AG09309 (cell line): ENCODE results near the gene PTDSS2.

ENCODE experiments used
- DNase-seq: peaks from one replicate; pipeline ENCODE4 v3.0.0-alpha.2; 2010; ENCODE audit warnings: low read depth
- H3K4me3 ChIP-seq: 2 replicates; pipeline ENCODE4 v1.5.1; 2011; ENCODE audit warnings: mild to moderate bottlenecking, low read depth, low read length, moderate library complexity; ENCODE audit not compliant: control insufficient read depth
- TF ChIP-seq, protein P1 (sequence below): IDR thresholded peaks from 2 replicates; pipeline ENCODE4 v1.5.1; 2011; ENCODE audit warnings: mild to moderate bottlenecking, low read depth, low read length, inconsistent platforms; ENCODE audit not compliant: insufficient read depth, control insufficient read depth; ENCODE audit errors: missing control alignments

Gene PTDSS2

DNA sequence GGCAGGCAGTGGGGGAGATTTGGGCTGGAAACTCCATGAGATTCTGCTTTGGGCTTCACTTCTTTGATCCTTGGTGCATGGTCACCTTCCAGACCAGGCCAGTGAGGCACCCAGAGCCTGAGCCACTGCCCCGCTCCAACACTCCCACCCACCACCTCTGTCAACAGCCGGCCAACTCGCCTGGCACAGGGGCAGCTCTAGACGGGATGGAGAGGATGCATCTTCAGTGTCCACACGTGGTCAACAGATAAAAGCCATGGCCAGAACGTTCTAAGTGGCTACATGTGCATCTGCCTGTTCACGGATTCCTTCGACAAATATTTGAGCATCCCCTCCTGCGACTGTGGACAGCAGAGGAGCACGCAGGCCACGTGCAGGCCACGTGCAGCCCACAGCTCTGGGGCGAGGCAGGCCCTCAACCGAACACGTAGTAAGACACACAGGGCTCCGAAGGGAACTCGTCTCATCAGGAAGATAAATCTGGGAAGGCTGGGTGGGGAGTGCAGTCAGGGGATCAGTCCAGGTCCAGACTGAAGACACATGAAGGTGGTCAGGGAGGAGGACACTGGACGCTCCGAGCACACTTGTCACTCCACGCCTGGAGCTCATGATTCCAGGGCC is 88.5 kb downstream of the PTDSS2 start:
- DNase-seq: no peak
- TF ChIP-seq, protein P1, sequence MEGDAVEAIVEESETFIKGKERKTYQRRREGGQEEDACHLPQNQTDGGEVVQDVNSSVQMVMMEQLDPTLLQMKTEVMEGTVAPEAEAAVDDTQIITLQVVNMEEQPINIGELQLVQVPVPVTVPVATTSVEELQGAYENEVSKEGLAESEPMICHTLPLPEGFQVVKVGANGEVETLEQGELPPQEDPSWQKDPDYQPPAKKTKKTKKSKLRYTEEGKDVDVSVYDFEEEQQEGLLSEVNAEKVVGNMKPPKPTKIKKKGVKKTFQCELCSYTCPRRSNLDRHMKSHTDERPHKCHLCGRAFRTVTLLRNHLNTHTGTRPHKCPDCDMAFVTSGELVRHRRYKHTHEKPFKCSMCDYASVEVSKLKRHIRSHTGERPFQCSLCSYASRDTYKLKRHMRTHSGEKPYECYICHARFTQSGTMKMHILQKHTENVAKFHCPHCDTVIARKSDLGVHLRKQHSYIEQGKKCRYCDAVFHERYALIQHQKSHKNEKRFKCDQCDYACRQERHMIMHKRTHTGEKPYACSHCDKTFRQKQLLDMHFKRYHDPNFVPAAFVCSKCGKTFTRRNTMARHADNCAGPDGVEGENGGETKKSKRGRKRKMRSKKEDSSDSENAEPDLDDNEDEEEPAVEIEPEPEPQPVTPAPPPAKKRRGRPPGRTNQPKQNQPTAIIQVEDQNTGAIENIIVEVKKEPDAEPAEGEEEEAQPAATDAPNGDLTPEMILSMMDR: no peak
- H3K4me3 ChIP-seq: no peak overlapping the region

DNA sequence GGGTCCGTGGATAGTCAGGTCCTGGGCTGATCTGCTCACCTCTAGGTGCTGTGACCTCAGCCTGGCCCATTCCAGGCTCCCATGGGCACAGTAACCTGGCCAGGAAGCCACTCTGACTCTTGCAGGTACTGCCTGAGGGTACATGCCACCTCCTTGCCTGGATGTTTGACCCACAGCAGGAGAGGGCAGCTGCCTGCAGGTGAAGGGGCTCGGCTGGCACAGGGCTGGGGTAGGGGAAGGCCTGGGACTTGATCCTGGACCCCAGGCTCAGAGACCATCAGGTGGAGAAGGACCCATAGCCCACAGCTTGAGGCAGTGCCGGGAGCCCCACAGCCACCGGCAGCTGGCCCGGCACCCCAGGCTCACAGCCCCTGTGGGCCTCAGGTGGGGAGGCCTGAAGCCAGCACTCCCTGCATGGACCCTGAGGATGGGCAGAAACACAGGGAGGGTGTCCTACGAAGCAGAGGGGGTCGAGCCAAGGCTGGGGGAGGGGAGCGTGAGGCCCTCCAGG is 89.9 kb downstream of the PTDSS2 start:
- no peak overlapping the region for H3K4me3 ChIP-seq
- DNase-seq: no peak
- TF ChIP-seq, protein P1: no peak
